ENCODE measurements around the gene SIPA1L3. TPM values are rescaled to one million over a fixed set of nuclear protein-coding genes. Genes with fewer than 3 reads are reported as not detected.

The SIPA1L3 gene
- total and polyA plus RNA-seq, 9 of the 15 experiments (the other 6 are each of a cell fraction or from before 2014, with no cell fraction given), result 0.01 to 6.1 (median 2.5) TPM

GRCh38 chr19:38255383-38256014, 348.5 kb downstream of the SIPA1L3 start (continued):
- TF ChIP-seq KLF16 (IDR thresholded peaks at IDR 0.05) (no peak), CREM (IDR thresholded peaks at IDR 0.05; ENCODE audit: low read depth) (peak; percentile 51; the same call in 1 of the 2 replicates), ZNF140 (CRISPR knock-in tag; IDR thresholded peaks at IDR 0.05) (no peak), PTBP1 (IDR thresholded peaks at IDR 0.05; ENCODE audit: low read depth, low read length) (no peak), HOMEZ (CRISPR knock-in tag; IDR thresholded peaks at IDR 0.05) (no peak), SRSF3 (IDR thresholded peaks at IDR 0.05; ENCODE audit: insufficient read depth, low read length) (no peak), ZNF253 (CRISPR knock-in tag; conservative IDR thresholded peaks at IDR 0.05) (no peak), ZBTB43 (CRISPR knock-in tag; IDR thresholded peaks at IDR 0.05) (no peak), DACH1 (IDR thresholded peaks at IDR 0.05; ENCODE audit: partially characterized antibody) (no peak), FOXA1 (IDR thresholded peaks at IDR 0.05; ENCODE audit: borderline replicate concordance) (no peak), CCAR2 (IDR thresholded peaks at IDR 0.05; ENCODE audit: low read depth, low read length) (no peak), USF1 (CRISPR knock-in tag; IDR thresholded peaks at IDR 0.05) (no peak), ZBTB2 (IDR thresholded peaks at IDR 0.05) (0 out of 2 replicates have a peak, but pooled peaks have one; percentile 22), NCOR1 (IDR thresholded peaks at IDR 0.05) (peak; percentile 49; the same call in 1 of the 2 replicates), ZBTB17 (CRISPR knock-in tag; IDR thresholded peaks at IDR 0.05) (no peak), ZBTB5 (IDR thresholded peaks at IDR 0.05) (no peak), ZC3H8 (IDR thresholded peaks at IDR 0.05) (no peak), ZNF57 (CRISPR knock-in tag; IDR thresholded peaks at IDR 0.05) (no peak), BMI1 (IDR thresholded peaks at IDR 0.05; ENCODE audit: low read length) (no peak), SMARCC2 (IDR thresholded peaks at IDR 0.05; ENCODE audit: low read depth) (0 out of 2 replicates have a peak, but pooled peaks have one; percentile 27), IFI16 (CRISPR knock-in tag; IDR thresholded peaks at IDR 0.05) (no peak), TBP (optimal IDR thresholded peaks at IDR 0.05; ENCODE audit: low read depth, low read length) (no peak), OTX1 (CRISPR knock-in tag; IDR thresholded peaks at IDR 0.05) (no peak)

Measured in K562 (cell line).